ENCODE data around the gene RNASE7. TPM values are rescaled to one million over a fixed set of nuclear protein-coding genes. Genes with fewer than 3 reads are reported as not detected.
A peak's percentile ranks its signal among the peaks of the same experiment; 100 is the strongest.

The RNASE7 gene
- polyA plus RNA-seq, 1 donor, result 0.14 TPM

- peak; percentile 80 for DNase-seq
Measured at GRCh38 chr14:21069388-21070082, 27.4 kb downstream of the RNASE7 start.

DNA sequence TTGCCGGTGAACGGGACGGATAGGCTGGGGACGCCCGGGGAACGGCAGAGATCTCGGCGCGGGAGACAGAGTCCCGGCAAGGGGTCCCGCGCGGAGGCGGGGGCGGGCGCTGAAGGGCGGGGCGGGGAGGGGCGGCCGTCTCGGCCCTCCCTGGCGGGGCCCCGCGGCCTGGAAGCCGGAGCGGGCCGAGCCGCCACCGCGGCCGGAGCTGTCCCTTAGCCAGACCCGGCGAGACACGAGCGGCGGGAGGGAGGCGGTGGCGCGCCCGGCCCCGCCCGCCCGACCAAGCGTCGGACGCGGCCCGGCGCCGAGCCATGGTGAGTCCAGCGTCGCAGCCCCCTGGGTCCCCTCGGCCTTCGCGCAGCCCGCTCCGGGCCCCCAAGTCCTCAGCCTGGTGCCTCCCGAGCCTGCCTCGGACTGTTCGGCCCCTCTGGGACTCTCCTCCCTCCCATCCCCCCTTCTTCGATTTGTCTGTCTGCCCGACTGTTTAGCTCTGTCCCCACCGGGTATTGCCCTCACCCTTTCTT is 28.0 kb downstream of the RNASE7 start, which contains the start of gene ARHGEF40:
Gene ARHGEF40, plus strand, starts transcription at position 222 of the 527 bp plus-strand sequence. Its CDS starts 93 bp downstream, at position 315.
- peak; percentile 77 for DNase-seq

DNA sequence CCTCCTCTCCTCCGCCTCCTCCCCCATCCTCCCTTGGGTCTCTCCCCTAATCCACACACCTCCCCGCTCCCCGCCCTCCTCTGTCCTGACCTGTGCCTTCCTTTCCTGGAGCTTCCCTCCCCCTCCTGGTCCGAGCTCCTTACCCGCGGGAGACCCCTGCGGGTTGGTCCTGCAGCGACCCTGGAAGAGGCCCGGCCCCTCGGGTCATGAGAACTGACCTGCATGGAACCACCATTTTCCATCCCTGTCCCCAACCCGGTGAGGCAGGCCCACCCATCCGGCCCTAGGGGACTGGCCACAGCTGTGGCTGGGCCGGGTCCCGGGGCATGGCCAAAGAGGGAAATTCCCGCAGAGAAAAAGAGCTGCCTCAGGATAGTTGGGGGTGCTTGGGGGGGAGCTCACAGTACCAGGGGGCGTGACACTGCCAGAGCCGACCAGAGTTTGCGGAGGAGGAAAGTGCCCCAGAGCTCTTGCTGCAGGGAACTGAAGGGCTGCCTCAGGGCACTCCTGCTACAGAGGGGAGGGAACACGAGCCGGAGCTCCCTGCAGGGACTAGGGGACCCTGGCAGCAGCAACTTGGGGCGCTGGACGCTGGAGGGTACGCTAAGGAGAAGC is 28.6 kb downstream of the RNASE7 start:
- peak; percentile 56 for DNase-seq

GRCh38 chr14:21071225-21072030 is 29.3 kb downstream of the RNASE7 start:
- peak; percentile 93 for DNase-seq

- DNase-seq, result no peak
Measured at GRCh38 chr14:21072031-21072473, 29.9 kb downstream of the RNASE7 start.

- DNase-seq, result no peak
Measured at GRCh38 chr14:21072781-21073339, 30.7 kb downstream of the RNASE7 start.

DNA sequence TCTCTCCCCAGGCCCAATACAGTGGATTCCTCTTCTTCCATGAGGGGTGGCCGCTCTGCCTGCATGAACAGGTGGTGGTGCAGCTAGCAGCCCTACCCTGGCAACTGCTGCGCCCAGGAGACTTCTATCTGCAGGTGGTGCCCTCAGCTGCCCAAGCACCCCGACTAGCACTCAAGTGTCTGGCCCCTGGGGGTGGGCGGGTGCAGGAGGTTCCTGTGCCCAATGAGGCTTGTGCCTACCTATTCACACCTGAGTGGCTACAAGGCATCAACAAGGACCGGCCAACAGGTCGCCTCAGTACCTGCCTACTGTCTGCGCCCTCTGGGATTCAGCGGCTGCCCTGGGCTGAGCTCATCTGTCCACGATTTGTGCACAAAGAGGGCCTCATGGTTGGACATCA is 31.8 kb downstream of the RNASE7 start:
- no peak for DNase-seq

DNA sequence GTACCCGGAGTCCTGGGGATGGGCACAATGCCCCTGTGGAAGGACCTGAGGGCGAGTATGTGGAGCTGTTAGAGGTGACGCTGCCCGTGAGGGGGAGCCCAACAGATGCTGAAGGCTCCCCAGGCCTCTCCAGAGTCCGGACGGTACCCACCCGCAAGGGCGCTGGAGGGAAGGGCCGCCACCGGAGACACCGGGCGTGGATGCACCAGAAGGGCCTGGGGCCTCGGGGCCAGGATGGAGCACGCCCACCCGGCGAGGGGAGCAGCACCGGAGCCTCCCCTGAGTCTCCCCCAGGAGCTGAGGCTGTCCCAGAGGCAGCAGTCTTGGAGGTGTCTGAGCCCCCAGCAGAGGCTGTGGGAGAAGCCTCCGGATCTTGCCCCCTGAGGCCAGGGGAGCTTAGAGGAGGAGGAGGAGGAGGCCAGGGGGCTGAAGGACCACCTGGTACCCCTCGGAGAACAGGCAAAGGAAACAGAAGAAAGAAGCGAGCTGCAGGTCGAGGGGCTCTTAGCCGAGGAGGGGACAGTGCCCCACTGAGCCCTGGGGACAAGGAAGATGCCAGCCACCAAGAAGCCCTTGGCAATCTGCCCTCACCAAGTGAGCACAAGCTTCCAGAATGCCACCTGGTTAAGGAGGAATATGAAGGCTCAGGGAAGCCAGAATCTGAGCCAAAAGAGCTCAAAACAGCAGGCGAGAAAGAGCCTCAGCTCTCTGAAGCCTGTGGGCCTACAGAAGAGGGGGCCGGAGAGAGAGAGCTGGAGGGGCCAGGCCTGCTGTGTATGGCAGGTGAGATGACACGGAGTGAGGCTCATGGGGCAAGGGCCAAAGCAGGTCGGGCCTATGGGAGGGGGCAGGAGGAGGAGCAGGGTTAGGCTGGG is 32.5 kb downstream of the RNASE7 start:
- no peak for DNase-seq

- DNase-seq, result no peak
Measured at GRCh38 chr14:21075719-21076437, 33.7 kb downstream of the RNASE7 start.

DNA sequence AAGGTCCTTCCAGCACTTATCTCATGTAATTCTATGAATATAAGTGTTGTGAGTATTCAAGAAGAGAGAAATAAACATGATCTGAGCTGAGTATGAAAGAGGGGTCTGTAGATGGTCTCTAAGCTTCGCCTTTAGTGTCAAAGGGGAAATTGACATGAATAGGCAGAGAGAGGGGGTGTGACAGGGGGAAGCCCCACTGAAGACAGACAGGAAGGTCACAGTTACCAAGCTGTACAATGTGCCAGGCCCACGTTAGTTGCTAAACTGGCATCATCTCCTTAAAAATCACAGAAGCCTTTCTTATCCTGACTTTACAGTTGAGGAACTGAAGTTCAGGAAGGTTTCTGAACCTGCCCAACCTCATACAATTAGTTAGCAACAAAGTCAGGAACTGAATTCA is 35.5 kb downstream of the RNASE7 start:
- DNase-seq, result no peak

GRCh38 chr14:21078287-21078686 is 36.1 kb downstream of the RNASE7 start:
- DNase-seq, result no peak

DNA sequence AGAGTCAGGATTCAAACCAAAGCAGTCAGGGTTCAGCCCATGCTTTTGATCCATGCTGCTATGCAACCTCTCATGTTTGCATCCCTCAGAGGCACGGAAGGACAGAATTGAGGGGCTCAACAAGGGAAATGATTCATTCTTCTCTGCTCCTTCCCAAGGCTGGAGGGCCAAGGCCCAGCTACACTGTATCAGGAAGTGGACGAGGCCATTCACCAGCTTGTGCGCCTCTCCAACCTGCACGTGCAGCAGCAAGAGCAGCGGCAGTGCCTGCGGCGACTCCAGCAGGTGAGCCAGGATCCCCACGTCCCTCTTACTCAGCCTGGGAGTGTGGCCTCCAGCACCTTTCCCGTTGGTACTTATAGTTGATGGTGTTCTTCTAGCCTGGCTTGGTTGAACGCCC is 36.6 kb downstream of the RNASE7 start:
- no peak for DNase-seq

- no peak for DNase-seq
Measured at GRCh38 chr14:21081521-21082142, 39.5 kb downstream of the RNASE7 start.

DNA sequence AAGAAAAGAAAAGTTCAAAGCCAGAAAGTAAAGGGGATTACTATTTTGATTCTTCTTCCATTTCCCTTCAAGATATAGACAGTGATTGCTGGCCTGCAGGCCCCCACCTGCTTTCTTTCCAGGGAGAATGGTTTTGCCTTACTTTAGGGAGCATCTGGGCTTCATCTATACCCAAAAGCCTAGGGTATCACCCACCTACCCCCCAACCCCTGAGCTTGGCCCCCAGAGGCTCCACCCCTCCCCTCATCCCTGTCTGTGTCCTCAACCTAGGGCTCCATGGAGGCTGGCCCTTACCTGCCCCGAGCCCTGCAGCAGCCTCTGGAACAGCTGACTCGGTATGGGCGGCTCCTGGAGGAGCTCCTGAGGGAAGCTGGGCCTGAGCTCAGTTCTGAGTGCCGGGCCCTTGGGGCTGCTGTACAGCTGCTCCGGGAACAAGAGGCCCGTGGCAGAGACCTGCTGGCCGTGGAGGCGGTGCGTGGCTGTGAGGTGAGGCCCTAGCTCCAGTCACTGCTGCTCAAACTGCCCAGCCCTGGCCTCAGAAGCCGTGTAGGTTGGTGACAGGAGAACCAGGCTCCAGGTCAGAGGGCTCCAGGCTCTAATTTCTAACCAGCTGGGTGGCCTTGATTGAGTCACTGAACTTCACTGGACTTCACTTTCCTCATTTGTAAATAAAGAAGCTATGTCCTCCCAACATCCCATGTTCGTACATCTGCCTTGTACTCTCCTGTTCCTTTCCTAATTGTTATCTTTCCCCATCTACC is 41.6 kb downstream of the RNASE7 start:
- DNase-seq, result no peak

- DNase-seq, result no peak
Measured at GRCh38 chr14:21084396-21084795, 42.2 kb downstream of the RNASE7 start.

GRCh38 chr14:21084998-21085853 is 43.1 kb downstream of the RNASE7 start:
- no peak for DNase-seq

DNA sequence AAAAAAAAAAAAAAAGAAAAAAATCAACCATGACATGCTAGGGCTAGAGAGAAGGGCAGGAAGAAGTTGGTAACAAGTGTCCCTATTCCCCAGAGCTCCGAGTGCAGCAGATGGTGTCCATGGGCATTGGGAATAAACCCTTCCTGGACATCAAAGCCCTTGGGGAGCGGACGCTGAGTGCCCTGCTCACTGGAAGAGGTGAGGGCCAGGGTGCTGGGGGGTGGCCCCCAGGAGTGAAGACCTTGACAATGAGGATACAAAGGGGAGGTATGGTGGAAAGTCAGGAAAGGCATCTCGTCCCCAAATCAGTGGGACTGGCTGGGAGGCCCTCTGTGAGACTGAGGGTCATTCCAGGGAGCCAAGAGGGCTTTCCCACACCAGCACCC is 44.7 kb downstream of the RNASE7 start:
- DNase-seq, result no peak

- peak; percentile 56 for DNase-seq
Measured at GRCh38 chr14:21087294-21088091, 45.3 kb downstream of the RNASE7 start.

All from hindlimb muscle (tissue), 1 donor.